ENCODE data around the gene TNNT3. TPM values are rescaled to one million over a fixed set of nuclear protein-coding genes. Genes with fewer than 3 reads are reported as not detected.

Gene TNNT3
- total RNA-seq, 1 donor from 2014 or later = 0.70 TPM

- Mint-ChIP-seq H3K4me3 (no peak overlapping the region), H3K9me3 (no peaks in the 10 kb centered on the region), H3K27me3 (ENCODE audit: insufficient read depth) (peaks cover 3% of the 10 kb centered on the region), H3K4me1 (ENCODE audit: low read depth) (peaks cover 4% of the 10 kb centered on the region), H3K27ac (no peak overlapping the region), H3K36me3 (ENCODE audit: low read depth) (no peaks in the 10 kb centered on the region)
- intact Hi-C loops (cut with micrococcal nuclease) = no loop called here
- no peak for DNase-seq (ENCODE audit: low spot score)
Measured at GRCh38 chr11:1924646-1925372, 5.3 kb downstream of the TNNT3 start.

GRCh38 chr11:1925373-1926155 lies 6.1 kb downstream of the TNNT3 start:
- Mint-ChIP-seq H3K27ac (no peak overlapping the region), H3K27me3 (ENCODE audit: insufficient read depth) (peaks cover 3% of the 10 kb centered on the region), H3K4me1 (ENCODE audit: low read depth) (peaks cover 4% of the 10 kb centered on the region), H3K36me3 (ENCODE audit: low read depth) (no peaks in the 10 kb centered on the region), H3K9me3 (no peaks in the 10 kb centered on the region), H3K4me3 (no peak overlapping the region)
- intact Hi-C loops (cut with micrococcal nuclease) = no loop called here
- no peak for DNase-seq (ENCODE audit: low spot score)

- Mint-ChIP-seq H3K9me3 (no peaks in the 10 kb centered on the region), H3K27ac (no peak overlapping the region), H3K4me1 (ENCODE audit: low read depth) (peaks cover 4% of the 10 kb centered on the region), H3K4me3 (no peak overlapping the region), H3K27me3 (ENCODE audit: insufficient read depth) (peaks cover 3% of the 10 kb centered on the region), H3K36me3 (ENCODE audit: low read depth) (no peaks in the 10 kb centered on the region)
- no peak for DNase-seq (ENCODE audit: low spot score)
- intact Hi-C loops (cut with micrococcal nuclease) = no loop called here
Measured at GRCh38 chr11:1926156-1927025, 6.9 kb downstream of the TNNT3 start.

- no peaks in the 10 kb centered on the region for H3K9me3 Mint-ChIP-seq
- H3K4me3 Mint-ChIP-seq = no peak overlapping the region
- intact Hi-C loops (cut with micrococcal nuclease) = no loop called here
- peaks cover 3% of the 10 kb centered on the region for H3K27me3 Mint-ChIP-seq (ENCODE audit: insufficient read depth)
- H3K4me1 Mint-ChIP-seq (ENCODE audit: low read depth) = peaks cover 4% of the 10 kb centered on the region
- H3K36me3 Mint-ChIP-seq (ENCODE audit: low read depth) = no peaks in the 10 kb centered on the region
- H3K27ac Mint-ChIP-seq = no peak overlapping the region
- no peak for DNase-seq (ENCODE audit: low spot score)
Measured at GRCh38 chr11:1927026-1927847, 7.7 kb downstream of the TNNT3 start.

GRCh38 chr11:1927848-1928469 lies 8.5 kb downstream of the TNNT3 start:
- Mint-ChIP-seq H3K4me1 (ENCODE audit: low read depth) (peaks cover under 1% of the 10 kb centered on the region), H3K4me3 (no peak overlapping the region), H3K27me3 (ENCODE audit: insufficient read depth) (peaks cover 4% of the 10 kb centered on the region), H3K36me3 (ENCODE audit: low read depth) (no peaks in the 10 kb centered on the region), H3K27ac (no peak overlapping the region), H3K9me3 (no peaks in the 10 kb centered on the region)
- no peak for DNase-seq (ENCODE audit: low spot score)
- intact Hi-C loops (cut with micrococcal nuclease) = no loop called here

GRCh38 chr11:1928470-1928890 lies 9.0 kb downstream of the TNNT3 start:
- no peaks in the 10 kb centered on the region for H3K4me1 Mint-ChIP-seq (ENCODE audit: low read depth)
- no peaks in the 10 kb centered on the region for H3K36me3 Mint-ChIP-seq (ENCODE audit: low read depth)
- no peak for DNase-seq (ENCODE audit: low spot score)
- H3K27me3 Mint-ChIP-seq (ENCODE audit: insufficient read depth) = peaks cover 4% of the 10 kb centered on the region
- no peak overlapping the region for H3K27ac Mint-ChIP-seq
- intact Hi-C loops (cut with micrococcal nuclease) = no loop called here
- no peak overlapping the region for H3K4me3 Mint-ChIP-seq
- H3K9me3 Mint-ChIP-seq = no peaks in the 10 kb centered on the region

GRCh38 chr11:1928891-1929541 lies 9.5 kb downstream of the TNNT3 start:
- Mint-ChIP-seq H3K9me3 (no peaks in the 10 kb centered on the region), H3K36me3 (ENCODE audit: low read depth) (no peaks in the 10 kb centered on the region), H3K4me3 (no peak overlapping the region), H3K4me1 (ENCODE audit: low read depth) (no peaks in the 10 kb centered on the region), H3K27me3 (ENCODE audit: insufficient read depth) (peaks cover 2% of the 10 kb centered on the region), H3K27ac (no peak overlapping the region)
- DNase-seq (ENCODE audit: low spot score) = no peak
- intact Hi-C loops (cut with micrococcal nuclease) = no loop called here

- Mint-ChIP-seq H3K4me3 (no peak overlapping the region), H3K27ac (no peak overlapping the region), H3K27me3 (ENCODE audit: insufficient read depth) (peaks cover 2% of the 10 kb centered on the region), H3K4me1 (ENCODE audit: low read depth) (no peaks in the 10 kb centered on the region), H3K36me3 (ENCODE audit: low read depth) (no peaks in the 10 kb centered on the region), H3K9me3 (no peaks in the 10 kb centered on the region)
- DNase-seq (ENCODE audit: low spot score) = no peak
- intact Hi-C loops (cut with micrococcal nuclease) = no loop called here
Measured at GRCh38 chr11:1929621-1930461, 10.3 kb downstream of the TNNT3 start.

- no peak for DNase-seq (ENCODE audit: low spot score)
- Mint-ChIP-seq H3K9me3 (no peaks in the 10 kb centered on the region), H3K27ac (no peak overlapping the region)
Measured at GRCh38 chr11:1930462-1930830, 10.9 kb downstream of the TNNT3 start.

GRCh38 chr11:1931341-1932104 lies 12.0 kb downstream of the TNNT3 start:
- Mint-ChIP-seq H3K27me3 (ENCODE audit: insufficient read depth) (peaks cover 2% of the 10 kb centered on the region), H3K4me1 (ENCODE audit: low read depth) (no peaks in the 10 kb centered on the region)

More at GRCh38 chr11:1930462-1930830, 10.9 kb downstream of the TNNT3 start:
- Mint-ChIP-seq H3K4me3 (no peak overlapping the region), H3K27me3 (ENCODE audit: insufficient read depth) (peaks cover 2% of the 10 kb centered on the region), H3K36me3 (ENCODE audit: low read depth) (no peaks in the 10 kb centered on the region), H3K4me1 (ENCODE audit: low read depth) (no peaks in the 10 kb centered on the region)
- intact Hi-C loops (cut with micrococcal nuclease) = no loop called here

More at GRCh38 chr11:1931341-1932104, 12.0 kb downstream of the TNNT3 start:
- Mint-ChIP-seq H3K9me3 (no peaks in the 10 kb centered on the region), H3K4me3 (no peak overlapping the region), H3K27ac (no peak overlapping the region), H3K36me3 (ENCODE audit: low read depth) (no peaks in the 10 kb centered on the region)
- intact Hi-C loops (cut with micrococcal nuclease) = no loop called here
- DNase-seq (ENCODE audit: low spot score) = no peak
